Raji (cell line): Measurements from ENCODE around the gene CDK18.

ENCODE experiments used
- POLR2A ChIP-seq: IDR thresholded peaks from 2 replicates; pipeline ENCODE4 v1.6.1; 2011; ENCODE audit warnings: low read depth, low read length, control low read depth; ENCODE audit not compliant: insufficient read depth

The CDK18 gene

DNA sequence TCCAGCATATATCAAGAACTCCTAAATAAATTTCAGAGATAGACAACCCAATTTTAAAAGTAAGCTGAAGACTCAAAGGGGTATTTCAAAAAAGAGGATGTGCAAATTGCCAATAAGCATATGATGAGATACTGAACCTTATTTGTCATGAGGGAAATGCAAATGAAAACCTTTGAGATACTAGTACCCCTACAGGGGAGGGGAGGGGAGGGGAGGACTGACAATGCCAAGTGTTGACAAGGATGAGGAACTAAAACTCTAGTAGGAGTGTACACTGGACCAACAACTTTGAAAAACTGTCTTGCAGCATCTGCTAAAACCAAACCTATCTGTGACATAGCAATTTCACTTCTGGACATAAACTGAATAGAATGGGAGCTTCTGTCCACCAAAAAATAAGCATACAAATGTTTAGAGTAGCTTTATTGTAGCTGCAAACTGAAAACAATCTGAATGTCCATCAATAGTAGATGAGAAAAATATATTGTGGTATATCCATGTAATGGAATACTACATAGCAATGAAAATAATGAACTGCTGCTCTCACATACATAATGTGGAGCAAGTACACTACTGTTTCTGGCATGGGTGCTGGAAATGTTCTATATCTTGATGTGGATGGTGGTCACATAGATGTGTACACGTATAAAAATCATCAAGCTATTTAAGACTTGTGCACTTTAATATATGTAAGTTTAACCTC is 57.2 kb downstream of the CDK18 start:
- no peak for TF ChIP-seq POLR2A

DNA sequence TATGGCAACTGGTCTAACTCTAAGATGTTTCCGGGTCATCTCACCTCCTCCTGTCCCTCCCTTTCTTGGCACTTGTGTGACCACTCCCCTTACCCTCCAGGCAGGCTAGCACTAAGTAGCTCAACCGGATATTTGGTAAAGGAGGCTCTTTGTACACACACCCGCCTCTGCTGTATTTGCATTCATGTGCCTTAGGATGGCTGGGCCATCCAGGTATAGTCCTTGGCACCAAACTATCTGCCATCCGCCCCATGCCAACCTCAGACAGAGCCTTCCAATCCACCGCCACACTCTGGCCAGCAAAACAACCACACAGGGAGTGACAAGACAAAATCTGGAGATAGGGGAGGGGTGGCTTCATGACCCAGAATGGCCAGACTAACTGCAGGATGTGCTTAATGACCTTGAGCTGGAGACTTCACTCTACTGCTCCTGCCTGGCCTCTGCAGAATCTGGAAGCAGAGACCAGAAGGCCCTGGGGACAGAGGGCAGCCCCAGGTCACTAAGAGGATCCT is 59.5 kb downstream of the CDK18 start:
- no peak for TF ChIP-seq POLR2A

DNA sequence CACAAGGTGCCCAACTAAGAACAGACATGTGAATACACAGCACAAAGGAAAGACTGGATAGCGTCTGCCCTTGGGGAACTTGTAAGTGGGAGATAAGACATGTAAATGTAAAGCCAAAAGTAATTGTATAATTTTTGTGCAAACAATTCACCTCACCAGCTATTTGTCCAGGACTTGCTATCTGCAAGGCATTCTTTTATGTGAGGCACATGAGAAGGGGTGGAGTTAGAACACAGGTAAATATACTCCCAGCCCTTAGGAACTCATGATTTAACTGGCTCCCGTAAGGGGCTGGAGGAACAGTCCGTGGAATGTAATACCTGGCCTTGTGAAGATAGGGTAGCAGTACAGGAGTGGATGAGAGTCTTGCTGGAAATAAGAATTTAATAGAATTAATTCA is 61.3 kb downstream of the CDK18 start:
- TF ChIP-seq POLR2A = no peak

DNA sequence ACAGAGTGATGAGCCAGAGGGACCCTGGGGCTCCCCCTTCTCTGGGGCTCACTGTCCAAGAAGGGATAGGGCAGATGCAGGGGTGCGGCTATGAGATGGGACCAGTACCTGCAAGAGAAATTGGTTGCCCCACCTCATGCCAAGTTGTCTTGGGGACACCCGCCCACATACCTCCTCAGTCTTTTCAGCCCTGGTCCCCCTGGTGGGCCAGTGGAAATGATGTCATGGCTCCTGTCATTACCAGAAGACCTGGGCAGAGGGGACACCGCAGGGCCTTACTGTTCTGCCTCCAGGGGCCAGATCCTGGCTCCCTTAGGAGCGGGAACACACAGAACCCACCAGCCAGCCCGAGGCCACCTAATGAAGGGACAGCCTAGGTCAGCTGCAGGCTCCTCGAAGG is 63.2 kb downstream of the CDK18 start:
- no peak for TF ChIP-seq POLR2A

DNA sequence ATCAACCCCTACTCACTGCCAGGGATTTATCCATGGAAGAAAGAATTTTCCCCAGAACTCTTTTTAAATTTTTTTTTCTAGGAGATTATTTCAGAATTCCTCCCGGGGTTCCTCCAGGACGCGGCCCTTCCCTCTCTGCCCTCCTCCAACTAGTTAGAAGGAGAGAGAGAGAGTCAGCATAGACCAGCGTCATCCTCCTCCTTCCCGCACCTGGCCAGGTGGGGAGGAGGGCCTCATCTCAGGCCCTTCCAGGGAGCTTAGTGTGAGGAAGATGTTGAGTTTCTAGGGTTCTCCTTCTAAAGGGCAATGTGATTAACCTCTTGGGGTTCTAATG is 63.6 kb downstream of the CDK18 start:
- no peak for TF ChIP-seq POLR2A

DNA sequence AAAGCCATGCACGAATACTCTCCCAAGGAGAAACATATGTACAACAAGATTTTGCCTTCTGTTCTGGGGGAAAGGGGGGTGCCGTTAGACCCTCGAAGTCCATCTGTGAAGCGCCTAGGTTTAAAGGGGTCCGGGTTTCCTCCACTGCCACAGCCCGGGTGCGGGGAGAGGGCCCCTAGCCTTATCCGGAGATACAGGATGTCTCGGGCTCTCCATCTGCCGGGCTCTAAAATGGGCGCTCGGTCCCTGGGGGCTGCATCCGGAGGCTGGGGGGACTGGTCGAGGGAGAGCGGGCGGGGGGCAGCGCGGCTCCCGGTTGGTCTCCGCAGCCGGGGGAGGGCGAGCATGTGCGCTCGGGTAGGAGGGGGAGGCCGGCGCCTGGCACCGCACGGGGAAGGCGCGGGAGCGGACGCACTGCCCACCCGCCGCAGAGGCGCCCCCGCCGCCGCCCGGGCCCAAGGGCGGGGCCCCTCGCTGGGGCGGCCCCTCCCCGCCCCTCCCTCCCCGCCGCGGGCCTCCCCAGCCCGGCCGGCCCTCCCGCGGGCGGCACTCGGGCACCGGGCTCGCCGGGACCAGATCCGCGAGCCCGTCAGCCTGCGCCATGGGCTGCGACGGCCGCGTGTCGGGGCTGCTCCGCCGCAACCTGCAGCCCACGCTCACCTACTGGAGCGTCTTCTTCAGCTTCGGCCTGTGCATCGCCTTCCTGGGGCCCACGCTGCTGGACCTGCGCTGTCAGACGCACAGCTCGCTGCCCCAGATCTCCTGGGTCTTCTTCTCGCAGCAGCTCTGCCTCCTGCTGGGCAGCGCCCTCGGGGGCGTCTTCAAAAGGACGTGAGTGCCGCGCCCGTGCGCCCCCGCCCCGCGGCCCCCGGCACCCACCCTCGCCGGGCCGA is 64.2 kb downstream of the CDK18 start:
- no peak for TF ChIP-seq POLR2A

DNA sequence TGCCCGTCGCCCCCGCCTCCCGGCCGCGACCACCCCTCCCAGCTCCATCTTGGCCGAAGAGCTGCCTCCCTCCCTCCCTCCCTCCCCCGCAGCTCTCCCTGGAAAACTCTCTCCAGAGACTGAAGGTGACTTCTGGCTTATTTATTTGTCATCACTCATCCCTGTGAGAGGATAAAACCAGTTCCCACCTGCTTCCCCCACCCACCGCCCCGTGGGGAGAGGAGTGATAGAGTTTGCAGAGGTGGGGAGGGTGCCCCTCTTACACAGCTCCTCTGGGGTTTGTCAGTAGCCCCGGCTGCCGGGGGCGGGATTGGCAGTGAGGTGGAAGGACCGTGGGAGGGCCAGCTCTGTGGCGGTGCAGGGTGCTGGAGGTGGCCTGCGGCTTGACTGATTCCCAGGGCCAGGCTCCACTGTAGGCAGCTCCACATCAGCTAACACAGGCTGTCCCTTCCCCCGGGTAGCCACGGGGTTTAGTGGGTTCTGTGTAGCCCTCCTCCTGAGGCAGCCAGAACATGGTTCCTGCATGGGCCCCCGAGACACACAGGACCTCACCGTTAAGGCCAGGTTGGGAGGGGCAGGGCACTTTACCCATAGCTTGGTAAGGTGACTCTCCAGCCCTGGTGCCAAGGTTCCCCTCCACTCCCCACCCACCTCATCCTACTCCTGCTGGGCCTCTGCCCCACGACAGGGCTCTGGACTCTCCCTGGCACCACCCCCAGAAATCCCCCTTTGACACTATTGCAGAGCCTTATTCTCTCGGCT is 65.1 kb downstream of the CDK18 start:
- TF ChIP-seq POLR2A = no peak

DNA sequence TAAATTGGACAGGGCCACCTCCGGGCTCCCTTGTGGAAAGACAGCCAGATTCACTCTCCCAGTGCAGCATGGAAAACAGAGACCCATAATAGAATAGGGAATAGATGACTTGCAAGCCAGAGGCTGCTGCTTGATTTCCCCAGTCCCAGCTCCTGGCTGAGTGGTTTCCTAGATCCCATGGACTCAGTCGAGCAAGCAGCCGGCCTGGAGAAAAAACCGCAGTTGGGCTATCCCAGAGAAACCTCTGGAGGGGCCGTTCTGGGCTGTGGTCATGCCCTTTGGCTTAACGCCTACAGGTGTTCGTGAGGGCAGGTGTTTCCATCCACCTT is 65.7 kb downstream of the CDK18 start:
- TF ChIP-seq POLR2A = no peak

DNA sequence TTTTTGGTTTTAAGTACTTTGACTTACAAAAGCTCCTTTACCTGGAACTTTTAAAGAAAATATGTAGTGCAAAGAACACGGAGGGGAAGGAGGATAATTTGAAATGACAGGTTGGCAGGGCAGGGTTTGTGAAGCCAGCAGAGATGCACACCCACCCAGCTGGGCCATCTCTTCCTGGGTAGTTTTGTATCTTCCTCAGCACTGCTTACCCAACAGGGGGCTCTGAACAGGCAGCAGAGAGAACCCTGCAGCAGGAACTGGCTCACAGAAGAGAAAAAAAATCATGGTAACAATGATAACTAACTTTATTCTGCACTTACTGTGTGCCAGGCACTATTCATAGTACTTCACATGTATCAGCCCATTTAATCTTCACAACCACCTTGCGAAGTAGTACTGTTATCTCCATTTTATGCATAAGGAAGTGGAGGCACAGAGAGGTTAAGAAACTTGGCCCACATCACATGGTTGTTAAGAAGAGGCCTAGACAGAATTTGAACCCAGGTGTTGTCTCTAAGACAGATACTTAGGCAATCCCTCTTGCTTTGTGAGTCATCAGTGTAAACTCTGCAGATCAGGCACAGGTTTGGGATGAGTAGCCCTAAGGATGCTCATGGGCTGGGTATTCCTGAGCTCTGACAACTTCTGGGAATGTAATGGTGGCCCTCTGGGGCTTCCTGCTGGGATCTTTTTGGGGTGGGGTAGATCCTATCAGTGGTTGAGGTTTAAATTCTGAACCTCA is 66.5 kb downstream of the CDK18 start:
- TF ChIP-seq POLR2A = no peak

DNA sequence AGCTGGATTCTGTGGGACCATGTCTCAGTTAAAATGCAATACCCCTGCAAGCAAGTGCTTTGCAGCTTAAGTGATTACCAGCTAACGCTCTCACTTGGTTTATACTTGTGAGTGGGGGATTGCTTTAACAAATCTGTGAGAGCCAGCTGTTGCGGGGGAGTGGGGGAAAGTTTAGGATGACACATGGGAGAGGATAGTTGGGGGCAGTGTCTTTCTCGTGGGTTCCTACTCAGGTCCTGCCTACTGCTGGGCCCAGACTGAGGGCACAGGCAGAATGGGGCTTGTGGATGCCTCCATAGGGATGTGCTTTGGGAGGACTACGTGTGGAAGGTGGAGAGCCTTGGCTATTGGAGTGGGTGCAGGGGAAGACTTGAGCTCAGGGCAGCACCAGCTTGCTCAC is 67.3 kb downstream of the CDK18 start:
- no peak for TF ChIP-seq POLR2A

DNA sequence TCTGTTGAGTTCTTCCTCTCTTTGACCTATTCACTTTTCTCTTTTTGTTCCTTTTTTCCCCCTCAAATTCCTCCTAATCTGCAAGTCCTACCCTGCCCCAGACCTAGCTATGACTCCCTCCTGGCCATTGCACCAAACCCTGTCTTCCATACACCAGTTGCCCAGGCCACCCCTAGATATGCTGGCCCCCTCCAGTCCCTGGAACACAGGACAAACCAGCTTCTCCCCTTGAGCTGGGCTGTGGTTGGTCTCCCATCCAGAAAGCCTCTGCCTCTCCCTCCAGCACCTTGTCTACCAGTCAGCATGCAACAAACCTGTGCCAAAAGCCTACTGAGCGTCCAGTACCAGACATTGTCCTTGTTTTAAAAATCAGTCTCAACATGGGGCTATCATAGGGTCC is 68.0 kb downstream of the CDK18 start:
- no peak for TF ChIP-seq POLR2A

DNA sequence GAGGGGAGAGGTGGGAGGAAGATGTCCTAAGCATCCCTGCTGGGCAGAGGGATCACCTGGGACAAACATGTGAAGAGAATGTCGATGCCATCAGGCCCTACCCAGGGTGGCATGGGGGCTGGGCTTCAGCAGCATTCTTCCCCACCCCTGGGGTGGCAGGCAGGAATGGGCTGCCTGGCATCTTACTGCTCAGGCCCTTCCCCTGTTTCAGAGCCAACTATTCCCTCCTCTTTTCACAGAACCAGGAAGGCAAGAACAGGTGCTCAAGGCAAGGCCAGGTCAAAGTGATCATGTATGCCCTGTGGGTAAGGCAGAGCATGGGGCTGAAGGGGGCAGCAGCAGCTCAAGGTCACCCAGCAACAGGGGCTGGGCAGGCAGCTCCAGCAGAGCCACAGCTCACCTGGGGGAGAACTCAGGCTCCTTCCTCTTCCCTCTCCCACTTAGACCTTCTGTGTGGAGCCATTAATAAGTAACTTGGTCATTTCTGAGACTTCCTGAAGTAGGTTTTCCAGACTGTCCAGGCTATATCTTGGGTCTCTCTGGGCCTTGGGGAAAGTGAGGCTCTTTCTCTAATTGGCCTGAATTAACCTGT is 70.9 kb downstream of the CDK18 start:
- TF ChIP-seq POLR2A = no peak

DNA sequence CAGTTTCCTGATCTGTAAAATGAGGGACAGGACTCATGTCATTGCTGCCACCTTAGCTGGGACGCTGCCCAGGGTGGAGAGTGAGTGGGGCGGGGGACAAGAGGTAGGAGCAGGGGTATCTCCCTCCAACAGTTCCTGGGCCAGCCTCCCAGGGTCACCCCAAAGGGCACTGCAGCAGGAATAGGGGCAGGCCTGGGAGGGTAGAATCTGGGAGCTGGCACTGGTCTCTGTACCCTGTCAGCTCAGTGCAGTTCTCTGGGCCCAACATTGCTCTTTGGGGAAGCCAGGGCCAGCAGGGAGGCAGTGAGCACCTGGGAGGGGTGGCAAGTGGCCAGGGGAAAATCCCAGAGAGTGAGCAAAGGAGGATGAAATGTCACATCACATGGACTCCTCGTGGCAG is 71.5 kb downstream of the CDK18 start:
- TF ChIP-seq POLR2A = no peak

DNA sequence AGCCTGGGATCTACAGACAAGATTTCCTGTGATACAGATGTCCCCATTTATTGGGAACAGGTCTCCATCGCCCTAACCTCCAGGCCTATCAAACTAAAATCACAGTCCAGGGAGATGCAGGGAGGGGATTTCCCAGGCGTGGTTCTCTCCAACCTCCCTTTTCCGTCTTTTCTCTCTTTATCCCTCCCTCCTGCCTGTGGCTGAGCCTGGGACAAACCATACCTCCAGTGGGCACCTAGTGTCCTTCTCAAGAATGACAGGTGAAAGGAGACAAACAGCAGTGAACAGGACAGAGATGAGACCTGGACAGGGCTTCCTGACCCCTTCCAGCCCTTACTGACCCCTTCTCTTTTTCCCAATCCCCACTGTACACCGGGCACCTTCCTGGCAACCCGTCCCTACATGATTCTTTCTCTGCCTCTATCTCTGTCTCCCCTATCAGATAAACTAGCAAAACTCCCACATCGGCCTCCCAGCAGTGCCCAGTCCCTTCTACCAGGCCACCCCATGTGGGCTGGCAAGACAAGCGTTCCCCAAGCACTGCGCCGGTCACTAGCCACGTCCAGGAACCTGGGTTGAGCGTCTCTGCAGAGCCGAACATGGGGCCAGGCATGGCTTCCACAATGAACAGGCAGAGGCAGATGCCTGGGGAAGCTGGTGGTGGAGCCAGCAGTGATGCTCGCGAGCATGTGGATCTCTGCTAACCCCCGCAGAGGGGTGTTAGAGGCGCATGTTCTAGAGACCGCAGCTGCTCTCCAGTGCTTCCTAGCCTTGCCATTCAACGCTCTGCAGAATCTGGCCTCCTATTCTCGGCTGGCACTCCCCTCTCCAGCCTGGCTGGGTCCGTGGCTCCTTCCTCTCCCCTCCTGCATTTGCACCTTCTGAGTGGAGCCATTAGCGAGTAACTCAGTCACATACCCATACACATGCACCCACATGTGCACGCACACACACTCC is 72.6 kb downstream of the CDK18 start:
- no peak for TF ChIP-seq POLR2A
